ENCODE results near the gene ARMS2. TPM values are rescaled to one million over a fixed set of nuclear protein-coding genes. Genes with fewer than 3 reads are reported as not detected.

ARMS2 gene
- total RNA-seq, 2 donors from 2014 or later: not detected

DNA sequence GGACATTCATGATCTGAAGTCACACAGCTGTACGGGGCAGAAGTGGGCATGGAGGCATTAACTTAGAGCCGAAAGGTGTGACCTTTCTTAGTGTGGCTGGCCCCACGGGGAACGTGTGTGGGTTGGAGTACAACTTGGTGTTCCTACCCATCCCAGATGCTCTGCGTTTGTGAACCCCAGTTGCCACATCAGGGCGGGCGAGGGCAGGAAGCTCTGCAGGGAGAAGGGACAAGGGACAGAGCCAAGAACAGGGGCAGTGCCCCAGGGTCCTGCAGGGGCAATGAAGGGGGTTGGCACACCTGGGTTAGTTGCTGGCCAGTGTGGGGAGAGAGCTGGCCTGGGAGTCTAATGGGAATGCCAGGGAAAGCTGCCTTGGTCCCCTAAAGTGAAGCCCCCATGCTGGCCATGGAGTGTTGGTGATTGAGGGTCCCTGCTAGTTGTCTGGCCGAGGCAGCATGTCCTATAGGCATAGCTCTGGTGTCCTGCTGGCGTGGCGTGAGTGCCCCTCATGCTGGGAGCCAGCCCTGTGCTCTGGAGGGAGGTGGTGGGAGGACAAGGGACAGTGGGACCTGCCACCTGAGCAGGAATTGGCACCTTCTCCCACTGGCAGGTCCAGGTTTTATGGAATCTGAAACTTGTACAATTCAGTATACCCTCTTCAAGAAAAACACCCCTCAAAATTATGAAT, 25.8 kb downstream of the ARMS2 start:
- H3K27ac ChIP-seq: no peak overlapping the region
- TF ChIP-seq CTCF (IDR thresholded peaks at IDR 0.05): no peak
- no peaks in the 10 kb centered on the region for H3K36me3 ChIP-seq
- DNase-seq (ENCODE audit: low spot score): no peak
- peaks cover 0 to 12% of the 10 kb centered on the region in 2 donors for H3K4me1 ChIP-seq
- no peaks in the 10 kb centered on the region for H3K9me3 ChIP-seq
- no peaks in the 10 kb centered on the region for H3K27me3 ChIP-seq
- no peak overlapping the region for H3K4me3 ChIP-seq

- H3K9me3 ChIP-seq: no peaks in the 10 kb centered on the region
- no peak overlapping the region for H3K27ac ChIP-seq
- no peak for DNase-seq (ENCODE audit: low spot score)
- no peaks in the 10 kb centered on the region for H3K36me3 ChIP-seq
- no peak for TF ChIP-seq CTCF (IDR thresholded peaks at IDR 0.05)
- H3K4me3 ChIP-seq: no peak overlapping the region
- H3K4me1 ChIP-seq: peaks cover 0 to 13% of the 10 kb centered on the region in 2 donors
- H3K27me3 ChIP-seq: no peaks in the 10 kb centered on the region
Measured at GRCh38 chr10:122481296-122482056, 27.0 kb downstream of the ARMS2 start.

- Histone ChIP-seq H3K4me3 (no peak overlapping the region), H3K27ac (no peak overlapping the region), H3K9me3 (no peaks in the 10 kb centered on the region), H3K4me1 (peaks cover 0 to 36% of the 10 kb centered on the region in 2 donors), H3K36me3 (no peaks in the 10 kb centered on the region), H3K27me3 (no peaks in the 10 kb centered on the region)
- DNase-seq (ENCODE audit: low spot score): no peak
- TF ChIP-seq CTCF (IDR thresholded peaks at IDR 0.05): no peak
Measured at GRCh38 chr10:122484276-122485060, 30.0 kb downstream of the ARMS2 start.

GRCh38 chr10:122485670-122486069, 31.2 kb downstream of the ARMS2 start:
- Histone ChIP-seq H3K9me3 (no peaks in the 10 kb centered on the region), H3K27ac (peak overlapping the region in 1 of 2 donors; percentile 13), H3K36me3 (no peaks in the 10 kb centered on the region), H3K4me1 (peaks cover 0 to 36% of the 10 kb centered on the region in 2 donors), H3K27me3 (no peaks in the 10 kb centered on the region), H3K4me3 (no peak overlapping the region)
- no peak for DNase-seq (ENCODE audit: low spot score)
- TF ChIP-seq CTCF (IDR thresholded peaks at IDR 0.05): no peak

GRCh38 chr10:122486406-122487080, 32.1 kb downstream of the ARMS2 start:
- H3K9me3 ChIP-seq: no peaks in the 10 kb centered on the region
- TF ChIP-seq CTCF (IDR thresholded peaks at IDR 0.05): no peak
- no peak overlapping the region for H3K27ac ChIP-seq
- H3K4me1 ChIP-seq: peaks cover 0 to 42% of the 10 kb centered on the region in 2 donors
- H3K36me3 ChIP-seq: no peaks in the 10 kb centered on the region
- no peak for DNase-seq (ENCODE audit: low spot score)
- no peaks in the 10 kb centered on the region for H3K27me3 ChIP-seq
- H3K4me3 ChIP-seq: no peak overlapping the region

All from right atrium auricular region (tissue), 2 donors.